ENCODE data around the gene MAP4K5.

GRCh38 chr14:50380455-50380854 lies 151.9 kb downstream of the MAP4K5 start:
- TF ChIP-seq, protein P1, sequence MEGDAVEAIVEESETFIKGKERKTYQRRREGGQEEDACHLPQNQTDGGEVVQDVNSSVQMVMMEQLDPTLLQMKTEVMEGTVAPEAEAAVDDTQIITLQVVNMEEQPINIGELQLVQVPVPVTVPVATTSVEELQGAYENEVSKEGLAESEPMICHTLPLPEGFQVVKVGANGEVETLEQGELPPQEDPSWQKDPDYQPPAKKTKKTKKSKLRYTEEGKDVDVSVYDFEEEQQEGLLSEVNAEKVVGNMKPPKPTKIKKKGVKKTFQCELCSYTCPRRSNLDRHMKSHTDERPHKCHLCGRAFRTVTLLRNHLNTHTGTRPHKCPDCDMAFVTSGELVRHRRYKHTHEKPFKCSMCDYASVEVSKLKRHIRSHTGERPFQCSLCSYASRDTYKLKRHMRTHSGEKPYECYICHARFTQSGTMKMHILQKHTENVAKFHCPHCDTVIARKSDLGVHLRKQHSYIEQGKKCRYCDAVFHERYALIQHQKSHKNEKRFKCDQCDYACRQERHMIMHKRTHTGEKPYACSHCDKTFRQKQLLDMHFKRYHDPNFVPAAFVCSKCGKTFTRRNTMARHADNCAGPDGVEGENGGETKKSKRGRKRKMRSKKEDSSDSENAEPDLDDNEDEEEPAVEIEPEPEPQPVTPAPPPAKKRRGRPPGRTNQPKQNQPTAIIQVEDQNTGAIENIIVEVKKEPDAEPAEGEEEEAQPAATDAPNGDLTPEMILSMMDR (IDR thresholded peaks at IDR 0.05) = no peak
- TF ChIP-seq POLR2A (IDR thresholded peaks at IDR 0.05) (no peak), EP300 (IDR thresholded peaks at IDR 0.05) (no peak)

All from ovary (tissue), 3 donors.